Measurements from ENCODE around the gene TIE1. TPM values are rescaled to one million over a fixed set of nuclear protein-coding genes. Genes with fewer than 3 reads are reported as not detected.
A peak's percentile ranks its signal among the peaks of the same experiment; 100 is the strongest.

TIE1 gene
- total RNA-seq, 1 donor from 2014 or later, result 0.98 TPM

DNA sequence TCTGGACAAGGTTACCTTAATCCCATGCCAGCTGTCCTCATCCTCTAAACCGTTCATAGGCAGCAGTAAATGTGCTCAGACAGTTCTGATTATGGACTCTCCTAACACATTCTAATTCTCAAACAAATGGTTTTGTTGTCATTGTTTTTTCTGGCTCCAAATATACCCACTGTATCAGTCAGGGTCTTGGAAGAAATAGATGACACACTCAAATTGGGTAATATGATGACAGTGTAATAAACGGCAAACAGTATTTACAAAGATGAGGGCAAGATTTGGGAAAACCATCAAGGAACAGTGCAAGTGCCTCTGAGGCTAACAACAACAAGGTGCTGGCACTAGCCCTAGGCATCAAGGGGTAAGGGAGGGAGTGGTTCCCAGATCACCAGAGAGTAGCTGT lies 53.7 kb downstream of the TIE1 start:
- H3K36me3 ChIP-seq (ENCODE audit: insufficient read depth, low read length), result no peaks in the 10 kb centered on the region
- H3K4me2 ChIP-seq (ENCODE audit: low read length), result no peak overlapping the region
- H3K9me3 ChIP-seq (ENCODE audit: insufficient read depth, low read depth, low read length), result no peaks in the 10 kb centered on the region
- no peak for TF ChIP-seq EZH2 (IDR thresholded peaks at IDR 0.05; ENCODE audit: insufficient read depth, low read length)
- TF ChIP-seq, protein P1, sequence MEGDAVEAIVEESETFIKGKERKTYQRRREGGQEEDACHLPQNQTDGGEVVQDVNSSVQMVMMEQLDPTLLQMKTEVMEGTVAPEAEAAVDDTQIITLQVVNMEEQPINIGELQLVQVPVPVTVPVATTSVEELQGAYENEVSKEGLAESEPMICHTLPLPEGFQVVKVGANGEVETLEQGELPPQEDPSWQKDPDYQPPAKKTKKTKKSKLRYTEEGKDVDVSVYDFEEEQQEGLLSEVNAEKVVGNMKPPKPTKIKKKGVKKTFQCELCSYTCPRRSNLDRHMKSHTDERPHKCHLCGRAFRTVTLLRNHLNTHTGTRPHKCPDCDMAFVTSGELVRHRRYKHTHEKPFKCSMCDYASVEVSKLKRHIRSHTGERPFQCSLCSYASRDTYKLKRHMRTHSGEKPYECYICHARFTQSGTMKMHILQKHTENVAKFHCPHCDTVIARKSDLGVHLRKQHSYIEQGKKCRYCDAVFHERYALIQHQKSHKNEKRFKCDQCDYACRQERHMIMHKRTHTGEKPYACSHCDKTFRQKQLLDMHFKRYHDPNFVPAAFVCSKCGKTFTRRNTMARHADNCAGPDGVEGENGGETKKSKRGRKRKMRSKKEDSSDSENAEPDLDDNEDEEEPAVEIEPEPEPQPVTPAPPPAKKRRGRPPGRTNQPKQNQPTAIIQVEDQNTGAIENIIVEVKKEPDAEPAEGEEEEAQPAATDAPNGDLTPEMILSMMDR (IDR thresholded peaks at IDR 0.05; ENCODE audit: insufficient read depth, low read depth, low read length), result no peak
- no peaks in the 10 kb centered on the region for H3K27me3 Mint-ChIP-seq (ENCODE audit: low read depth, unreplicated experiment)
- H3K27ac Mint-ChIP-seq (ENCODE audit: unreplicated experiment), result no peak overlapping the region
- no peak for DNase-seq (ENCODE audit: low read depth)
- H3K9ac ChIP-seq (ENCODE audit: low read length), result no peak overlapping the region
- H3K4me1 Mint-ChIP-seq (ENCODE audit: low read depth, unreplicated experiment), result peaks cover 6% of the 10 kb centered on the region
- no peaks in the 10 kb centered on the region for H3K9me3 Mint-ChIP-seq (ENCODE audit: unreplicated experiment)
- no peak overlapping the region for H3K4me3 Mint-ChIP-seq (ENCODE audit: unreplicated experiment)
- H2AFZ ChIP-seq (ENCODE audit: low read depth, low read length), result no peak overlapping the region
- no peaks in the 10 kb centered on the region for H3K36me3 Mint-ChIP-seq (ENCODE audit: low read depth, unreplicated experiment)
- H3K27ac ChIP-seq (ENCODE audit: low read depth, low read length), result no peak overlapping the region
- peaks cover 2% of the 10 kb centered on the region for H4K20me1 ChIP-seq (ENCODE audit: insufficient read depth, low read length)
- no peak overlapping the region for H3K4me3 ChIP-seq (ENCODE audit: insufficient read depth, low read depth, low read length)
- peaks cover 17% of the 10 kb centered on the region for H3K4me1 ChIP-seq (ENCODE audit: insufficient read depth, low read length)
- H3K79me2 ChIP-seq (ENCODE audit: insufficient read depth, low read length), result peaks cover 7% of the 10 kb centered on the region
- H3K27me3 ChIP-seq (ENCODE audit: insufficient read depth, low read length), result no peaks in the 10 kb centered on the region
- no peak for FAIRE-seq

DNA sequence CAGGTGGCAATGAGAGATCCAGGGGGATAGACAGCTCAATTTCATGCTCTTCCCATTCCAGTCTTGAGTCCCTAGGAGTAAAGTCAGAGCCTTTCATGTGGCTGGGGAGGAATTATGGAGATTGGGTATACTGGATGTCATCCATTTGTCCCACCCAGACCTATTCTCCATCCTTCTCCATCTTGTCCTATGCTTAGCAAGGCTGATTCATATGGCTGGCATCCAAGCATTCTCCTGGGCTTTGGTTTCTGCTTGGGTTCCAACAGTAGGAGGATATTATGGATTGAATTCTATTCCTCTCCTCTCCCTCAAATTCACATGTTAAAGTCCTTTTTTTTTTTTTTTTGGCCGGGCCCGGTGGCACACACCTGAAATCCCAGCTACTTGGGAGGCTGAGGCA lies 54.2 kb downstream of the TIE1 start:
- TF ChIP-seq, protein P1 (IDR thresholded peaks at IDR 0.05; ENCODE audit: insufficient read depth, low read depth, low read length), result no peak
- TF ChIP-seq EZH2 (IDR thresholded peaks at IDR 0.05; ENCODE audit: insufficient read depth, low read length), result no peak
- Histone ChIP-seq H3K79me2 (ENCODE audit: insufficient read depth, low read length) (peaks cover 12% of the 10 kb centered on the region), H2AFZ (ENCODE audit: low read depth, low read length) (no peak overlapping the region), H3K4me1 (ENCODE audit: insufficient read depth, low read length) (peaks cover 16% of the 10 kb centered on the region), H4K20me1 (ENCODE audit: insufficient read depth, low read length) (peaks cover 7% of the 10 kb centered on the region), H3K4me3 (ENCODE audit: insufficient read depth, low read depth, low read length) (no peak overlapping the region), H3K4me2 (ENCODE audit: low read length) (no peak overlapping the region), H3K27me3 (ENCODE audit: insufficient read depth, low read length) (no peaks in the 10 kb centered on the region), H3K9me3 (ENCODE audit: insufficient read depth, low read depth, low read length) (no peaks in the 10 kb centered on the region), H3K9ac (ENCODE audit: low read length) (no peak overlapping the region), H3K36me3 (ENCODE audit: insufficient read depth, low read length) (peaks cover under 1% of the 10 kb centered on the region), H3K27ac (ENCODE audit: low read depth, low read length) (no peak overlapping the region)
- no peaks in the 10 kb centered on the region for H3K27me3 Mint-ChIP-seq (ENCODE audit: low read depth, unreplicated experiment)
- no peak overlapping the region for H3K27ac Mint-ChIP-seq (ENCODE audit: unreplicated experiment)
- no peaks in the 10 kb centered on the region for H3K36me3 Mint-ChIP-seq (ENCODE audit: low read depth, unreplicated experiment)
- H3K4me3 Mint-ChIP-seq (ENCODE audit: unreplicated experiment), result no peak overlapping the region
- no peaks in the 10 kb centered on the region for H3K9me3 Mint-ChIP-seq (ENCODE audit: unreplicated experiment)
- FAIRE-seq, result no peak
- H3K4me1 Mint-ChIP-seq (ENCODE audit: low read depth, unreplicated experiment), result peaks cover 3% of the 10 kb centered on the region
- no peak for DNase-seq (ENCODE audit: low read depth)

DNA sequence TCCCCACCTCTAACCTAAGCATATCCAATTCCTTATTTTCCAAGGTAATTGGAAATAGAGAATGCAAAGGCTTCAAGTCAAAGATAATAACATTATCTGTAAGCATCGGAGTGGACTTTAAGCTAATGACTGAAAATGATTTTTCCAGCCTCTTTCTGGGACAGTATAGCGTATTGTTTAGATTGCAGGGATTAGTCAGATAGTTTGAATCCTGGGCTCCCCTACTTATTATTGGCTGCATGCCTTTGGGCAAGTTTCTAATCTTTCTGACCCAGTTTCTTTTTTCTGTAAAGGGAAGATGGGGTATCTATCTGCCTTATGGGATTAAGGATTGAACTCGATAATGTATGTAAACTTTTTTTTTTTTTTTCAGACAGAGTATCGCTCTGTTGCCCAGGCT lies 56.5 kb downstream of the TIE1 start:
- TF ChIP-seq EZH2 (IDR thresholded peaks at IDR 0.05; ENCODE audit: insufficient read depth, low read length), result no peak
- TF ChIP-seq, protein P1 (IDR thresholded peaks at IDR 0.05; ENCODE audit: insufficient read depth, low read depth, low read length), result no peak
- H3K27ac ChIP-seq (ENCODE audit: low read depth, low read length), result no peak overlapping the region
- Mint-ChIP-seq H3K27me3 (ENCODE audit: low read depth, unreplicated experiment) (no peaks in the 10 kb centered on the region), H3K9me3 (ENCODE audit: unreplicated experiment) (no peaks in the 10 kb centered on the region), H3K36me3 (ENCODE audit: low read depth, unreplicated experiment) (peaks cover 13% of the 10 kb centered on the region), H3K4me3 (ENCODE audit: unreplicated experiment) (peak overlapping the region; percentile 92), H3K4me1 (ENCODE audit: low read depth, unreplicated experiment) (peaks cover 2% of the 10 kb centered on the region), H3K27ac (ENCODE audit: unreplicated experiment) (no peak overlapping the region)
- DNase-seq (ENCODE audit: low read depth) (no peak), FAIRE-seq (no peak)
- no peaks in the 10 kb centered on the region for H3K27me3 ChIP-seq (ENCODE audit: insufficient read depth, low read length)
- H3K9me3 ChIP-seq (ENCODE audit: insufficient read depth, low read depth, low read length), result no peaks in the 10 kb centered on the region
- H3K4me2 ChIP-seq (ENCODE audit: low read length), result no peak overlapping the region
- H2AFZ ChIP-seq (ENCODE audit: low read depth, low read length), result no peak overlapping the region
- peaks cover 30% of the 10 kb centered on the region for H4K20me1 ChIP-seq (ENCODE audit: insufficient read depth, low read length)
- peaks cover 35% of the 10 kb centered on the region for H3K79me2 ChIP-seq (ENCODE audit: insufficient read depth, low read length)
- peaks cover 29% of the 10 kb centered on the region for H3K4me1 ChIP-seq (ENCODE audit: insufficient read depth, low read length)
- no peak overlapping the region for H3K4me3 ChIP-seq (ENCODE audit: insufficient read depth, low read depth, low read length)
- H3K36me3 ChIP-seq (ENCODE audit: insufficient read depth, low read length), result peaks cover 20% of the 10 kb centered on the region
- no peak overlapping the region for H3K9ac ChIP-seq (ENCODE audit: low read length)

Data from astrocyte (in vitro differentiated cells and primary cell).